ENCODE data around the gene CLTB.
A peak's percentile ranks its signal among the peaks of the same experiment; 100 is the strongest.

CLTB gene

GRCh38 chr5:176379881-176380280 is 36.5 kb downstream of the CLTB start:
- no peak for DNase-seq

DNA sequence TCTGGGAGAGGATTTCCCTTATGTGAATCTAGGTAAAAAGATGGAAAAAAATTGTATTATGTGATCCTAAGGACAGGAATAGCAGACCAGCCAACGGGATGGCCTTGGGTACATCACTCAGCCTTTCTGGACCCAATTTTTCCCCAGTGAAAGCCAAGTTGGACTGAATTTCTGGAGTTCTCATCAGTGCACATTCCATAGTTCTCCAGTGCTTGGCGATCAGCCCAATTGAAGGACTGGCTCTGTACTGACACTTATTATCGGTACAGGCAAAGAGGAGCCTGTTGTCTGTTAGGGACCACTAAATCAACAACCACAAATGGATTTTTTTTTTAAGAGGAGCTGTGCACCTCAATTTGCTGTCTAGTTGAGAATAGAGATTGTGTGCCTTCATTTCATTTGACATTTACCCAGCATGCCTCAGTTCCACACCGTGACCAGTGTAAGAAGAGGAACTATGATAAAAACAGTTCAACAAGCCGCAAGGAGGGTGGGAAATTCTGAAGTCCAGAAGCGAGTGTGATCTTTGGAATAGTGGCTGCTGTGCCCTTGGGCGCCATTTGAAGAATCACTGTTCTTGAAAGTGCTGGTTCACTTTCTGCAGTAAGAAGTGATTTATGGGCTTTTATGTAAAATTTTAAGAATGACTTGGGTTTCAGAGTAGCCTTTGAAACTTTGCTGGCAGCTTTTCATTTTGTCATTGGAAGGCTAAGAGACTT is 43.1 kb downstream of the CLTB start:
- no peak for DNase-seq

- DNase-seq: no peak
Observed at GRCh38 chr5:176371621-176372539, 44.5 kb downstream of the CLTB start.

DNA sequence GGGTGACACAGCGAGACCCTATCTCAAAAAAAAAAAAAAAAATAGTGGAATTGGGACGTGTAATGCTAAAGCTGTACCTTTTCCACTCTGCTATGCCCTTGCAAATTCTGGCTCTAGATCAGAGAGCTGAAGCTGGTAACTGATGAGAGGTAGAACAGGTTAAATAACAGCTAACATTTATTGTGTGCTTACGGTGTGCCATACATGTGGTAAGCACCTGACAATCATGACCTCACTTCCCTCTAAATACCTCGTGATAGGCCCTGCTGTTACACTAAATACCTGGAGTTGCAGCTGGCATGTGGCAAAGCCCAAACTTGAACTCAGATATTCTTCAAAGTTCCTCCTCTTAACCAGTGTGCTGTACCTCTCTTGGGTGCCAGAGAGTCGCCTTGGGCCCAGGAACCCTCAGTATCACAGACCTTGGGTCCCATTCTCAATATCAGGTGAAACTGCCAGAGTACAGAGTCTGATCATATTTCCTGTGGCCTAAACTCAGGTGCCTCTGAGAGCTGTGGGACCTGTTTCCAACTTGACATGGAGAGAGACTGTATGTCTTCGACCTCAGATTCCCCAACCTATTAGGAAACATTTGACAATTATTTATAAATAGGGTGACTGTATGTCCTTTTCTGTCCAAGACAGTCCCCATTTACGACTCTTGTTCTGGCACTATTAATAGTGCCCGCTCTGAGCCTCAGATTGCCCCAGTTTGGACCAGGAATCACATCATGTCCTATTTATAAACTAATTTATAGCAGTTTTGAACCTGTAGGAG is 46.2 kb downstream of the CLTB start:
- no peak for DNase-seq

- DNase-seq: no peak
Observed at GRCh38 chr5:176368726-176369125, 47.6 kb downstream of the CLTB start.

GRCh38 chr5:176366232-176366894 is 50.0 kb downstream of the CLTB start:
- no peak for DNase-seq

DNA sequence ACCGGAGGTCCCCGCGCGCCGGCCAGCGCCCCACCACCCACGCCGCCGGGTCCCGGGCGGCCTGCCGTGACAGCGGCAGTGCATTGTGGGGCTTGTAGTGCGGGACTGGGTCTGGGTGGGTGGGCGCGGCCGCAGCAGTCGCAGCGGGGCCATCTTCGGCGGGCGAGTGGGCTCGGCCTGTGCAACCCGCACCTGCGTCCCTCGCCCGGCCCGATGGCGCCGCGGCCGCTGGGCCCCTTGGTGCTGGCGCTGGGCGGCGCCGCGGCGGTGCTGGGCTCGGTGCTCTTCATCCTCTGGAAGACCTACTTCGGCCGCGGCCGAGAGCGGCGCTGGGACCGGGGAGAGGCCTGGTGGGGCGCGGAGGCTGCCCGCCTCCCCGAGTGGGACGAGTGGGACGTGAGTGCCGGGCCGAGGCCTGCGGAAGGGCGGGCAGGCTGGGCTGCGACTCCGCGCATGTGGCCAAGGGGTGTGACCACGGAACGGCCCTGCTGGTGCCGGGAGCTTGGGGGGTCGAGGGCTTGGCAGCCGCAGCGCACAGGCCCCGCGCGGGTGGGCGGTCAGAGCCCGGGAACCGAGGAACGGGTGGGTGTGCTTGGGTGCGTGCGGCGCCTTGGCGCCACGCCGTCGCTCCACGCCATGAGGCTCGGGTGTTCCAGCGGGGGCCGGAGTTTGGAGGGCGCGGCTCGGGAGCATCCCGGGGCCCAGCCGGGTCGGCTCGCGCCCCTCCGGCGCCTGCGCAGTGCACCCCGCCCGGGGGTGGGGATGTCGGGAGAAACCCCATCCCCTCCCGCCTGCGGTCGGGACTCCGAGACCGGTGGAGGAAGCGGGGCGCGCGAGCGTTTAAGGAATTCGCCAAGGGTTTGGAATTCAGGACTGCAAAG is 50.7 kb downstream of the CLTB start, which contains the start of gene ARL10:
Gene ARL10, plus strand, starts transcription at position 137 of the 881 bp plus-strand sequence. Its CDS starts 77 bp downstream, at position 214.
- peak; percentile 76 for DNase-seq

GRCh38 chr5:176364765-176365350 is 51.5 kb downstream of the CLTB start:
- DNase-seq: no peak

- DNase-seq: no peak
Observed at GRCh38 chr5:176362233-176362490, 54.2 kb downstream of the CLTB start.

DNA sequence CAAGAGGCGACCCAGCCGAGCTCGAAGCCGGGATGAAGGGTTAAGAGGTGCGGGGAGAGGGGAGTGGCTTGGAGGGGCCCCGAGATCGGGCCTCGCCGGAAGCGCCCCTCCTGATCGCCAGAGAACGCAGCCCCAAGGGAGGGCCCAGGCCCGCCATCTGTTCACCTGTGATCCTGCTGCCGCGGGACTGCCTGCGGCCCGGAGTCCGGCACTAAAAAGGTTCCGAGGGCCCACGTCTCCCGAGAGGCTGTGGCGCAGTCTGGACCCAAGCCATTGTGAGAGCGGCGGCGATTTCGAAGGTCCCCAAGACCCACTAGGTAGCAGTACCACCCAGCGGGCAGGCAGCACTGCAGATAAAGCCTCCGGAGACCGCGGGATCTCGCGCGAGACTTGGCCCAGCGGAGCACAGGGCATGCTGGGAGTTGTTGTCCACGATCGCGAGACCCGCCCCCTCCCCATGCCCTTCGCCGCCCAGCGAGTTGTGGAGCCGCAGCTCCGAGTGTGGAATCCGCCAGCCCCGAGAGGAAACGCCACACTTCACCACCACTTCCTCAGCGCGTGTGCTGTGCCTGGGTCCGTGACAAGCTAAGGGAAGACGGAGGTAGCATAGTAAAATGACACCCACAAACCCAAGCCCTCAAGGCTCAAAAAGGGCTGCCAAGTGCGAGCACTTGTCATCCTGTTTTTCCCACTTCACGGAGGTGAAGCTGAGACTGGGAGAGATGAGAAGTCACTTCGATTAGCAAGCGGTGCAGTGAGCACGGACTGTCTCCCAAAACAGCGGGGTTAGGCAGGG is 54.7 kb downstream of the CLTB start, which contains the start of gene KIAA1191:
Gene KIAA1191, minus strand, starts transcription at position 328 of the 796 bp plus-strand sequence. CDS start 2,256 bp downstream, outside the sequence.
- peak; percentile 94 for DNase-seq

DNA sequence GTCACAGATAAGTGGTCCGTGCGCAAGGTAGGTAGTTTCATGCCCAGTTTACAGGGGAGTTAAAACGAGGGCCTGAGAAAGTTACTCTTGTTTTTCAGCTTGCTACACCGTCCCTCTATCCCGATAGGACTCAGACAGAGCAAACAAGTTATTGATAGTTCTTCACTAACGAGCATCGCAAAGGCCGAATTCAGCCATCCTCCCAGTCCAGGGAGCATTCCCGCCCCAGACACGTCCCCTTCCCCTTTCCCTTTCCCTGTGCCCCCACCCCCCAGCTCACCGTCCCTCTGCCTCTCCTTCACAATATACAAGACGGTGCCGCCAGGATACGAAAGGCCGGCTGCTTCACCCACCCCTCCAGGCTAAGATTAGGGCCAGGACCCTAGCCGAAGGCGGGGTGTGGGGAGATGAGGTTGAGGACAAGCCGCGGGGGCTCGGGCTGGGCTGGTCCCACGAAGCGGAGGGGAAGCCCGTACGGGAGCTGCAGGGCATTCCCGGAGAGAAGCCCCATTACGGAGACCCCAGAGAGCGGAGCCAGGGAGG is 55.4 kb downstream of the CLTB start:
- DNase-seq: no peak

- DNase-seq: no peak
Observed at GRCh38 chr5:176359658-176360057, 56.7 kb downstream of the CLTB start.

GRCh38 chr5:176356179-176356566 is 60.2 kb downstream of the CLTB start:
- DNase-seq: no peak

DNA sequence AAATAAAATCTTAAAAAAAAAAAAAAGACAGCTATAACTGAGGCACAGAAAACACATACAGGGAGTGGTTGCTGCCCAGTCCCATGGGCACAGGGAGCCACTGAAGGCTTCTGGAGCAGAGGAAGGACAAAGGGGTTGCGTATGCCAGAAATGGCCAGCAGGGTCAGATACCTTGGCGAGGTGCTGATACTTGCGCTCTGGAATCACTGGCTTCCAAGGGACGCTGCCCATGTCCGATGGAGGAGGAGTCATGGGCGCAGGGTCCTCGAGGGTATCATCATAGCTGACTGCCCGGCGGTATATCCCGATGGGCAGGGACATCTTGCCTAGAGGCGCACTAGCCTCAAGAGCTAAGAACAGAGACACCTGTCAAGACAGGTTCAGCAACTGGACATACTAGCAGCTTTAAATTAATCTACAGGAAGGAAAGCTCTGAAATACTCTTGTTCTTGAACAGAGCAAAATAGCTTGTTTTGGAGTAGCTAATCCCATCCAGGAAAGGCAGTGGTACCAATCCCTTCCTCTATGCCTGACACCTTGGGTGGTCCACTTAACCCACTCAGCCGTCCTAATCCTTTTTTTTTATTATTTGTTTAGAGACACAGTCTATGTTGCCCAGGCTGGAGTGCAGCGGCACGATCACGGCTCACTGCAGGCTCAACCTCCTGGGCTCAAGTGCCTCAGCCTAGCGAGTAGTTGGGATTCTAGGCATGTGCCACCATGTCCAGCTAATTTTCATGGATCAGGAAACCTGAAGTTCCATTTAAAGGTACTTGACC is 60.8 kb downstream of the CLTB start:
- DNase-seq: no peak

DNA sequence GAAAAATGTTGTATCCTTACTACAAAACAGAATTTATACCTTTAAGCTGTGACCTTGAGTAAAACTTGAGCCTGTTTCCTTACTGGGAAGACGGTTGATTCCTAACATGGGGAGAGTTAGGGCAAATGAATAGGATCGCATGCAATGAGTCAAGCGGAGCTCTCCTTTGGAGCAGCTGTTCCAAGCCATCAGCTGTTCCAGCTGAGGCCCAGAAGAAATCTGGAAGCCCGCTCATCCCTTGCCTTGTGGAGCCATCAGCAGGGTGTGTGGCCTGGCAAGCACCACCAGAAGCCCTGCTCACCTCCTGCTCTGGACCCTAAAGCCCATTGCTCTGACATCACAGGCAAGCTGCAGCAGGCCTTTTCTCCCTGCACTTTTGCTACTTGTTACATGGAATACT is 62.8 kb downstream of the CLTB start:
- no peak for DNase-seq

DNA sequence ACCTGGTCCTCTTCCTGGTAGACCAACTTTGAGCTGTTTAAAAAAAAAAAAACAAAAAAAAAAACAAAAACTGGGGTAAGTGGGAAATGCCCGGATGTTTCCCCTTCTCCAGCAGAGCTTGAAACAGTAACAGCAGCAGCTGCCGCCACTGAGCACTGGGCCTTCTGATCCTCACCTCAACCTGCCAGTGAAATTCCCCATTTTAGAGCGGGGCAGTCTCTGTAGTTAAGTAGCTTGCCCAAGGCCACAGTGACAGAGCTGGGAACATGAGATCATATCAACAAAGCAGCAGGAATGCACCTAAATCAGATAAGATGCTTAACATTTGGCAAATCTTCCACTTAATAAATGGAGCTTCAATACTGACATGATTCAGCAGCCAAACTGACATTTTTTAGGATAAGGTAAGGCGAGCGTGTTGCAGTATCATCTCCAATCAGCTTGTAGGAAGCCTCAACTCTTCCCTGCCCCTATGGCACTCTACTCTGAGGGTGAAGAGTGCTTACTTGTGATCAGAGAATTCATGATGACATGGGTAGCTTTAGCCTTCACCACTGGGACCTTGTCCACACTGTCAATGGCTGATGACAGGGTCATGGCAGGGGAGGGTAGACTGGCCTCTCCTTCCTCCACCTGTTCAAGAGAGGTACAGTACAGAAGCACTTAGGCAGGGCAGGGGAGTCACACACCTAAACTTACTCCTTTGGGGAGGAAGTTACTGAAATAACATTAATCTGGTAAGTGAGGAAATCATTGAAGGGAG is 64.0 kb downstream of the CLTB start:
- no peak for DNase-seq

- no peak for DNase-seq
Observed at GRCh38 chr5:176350416-176350815, 65.9 kb downstream of the CLTB start.

DNA sequence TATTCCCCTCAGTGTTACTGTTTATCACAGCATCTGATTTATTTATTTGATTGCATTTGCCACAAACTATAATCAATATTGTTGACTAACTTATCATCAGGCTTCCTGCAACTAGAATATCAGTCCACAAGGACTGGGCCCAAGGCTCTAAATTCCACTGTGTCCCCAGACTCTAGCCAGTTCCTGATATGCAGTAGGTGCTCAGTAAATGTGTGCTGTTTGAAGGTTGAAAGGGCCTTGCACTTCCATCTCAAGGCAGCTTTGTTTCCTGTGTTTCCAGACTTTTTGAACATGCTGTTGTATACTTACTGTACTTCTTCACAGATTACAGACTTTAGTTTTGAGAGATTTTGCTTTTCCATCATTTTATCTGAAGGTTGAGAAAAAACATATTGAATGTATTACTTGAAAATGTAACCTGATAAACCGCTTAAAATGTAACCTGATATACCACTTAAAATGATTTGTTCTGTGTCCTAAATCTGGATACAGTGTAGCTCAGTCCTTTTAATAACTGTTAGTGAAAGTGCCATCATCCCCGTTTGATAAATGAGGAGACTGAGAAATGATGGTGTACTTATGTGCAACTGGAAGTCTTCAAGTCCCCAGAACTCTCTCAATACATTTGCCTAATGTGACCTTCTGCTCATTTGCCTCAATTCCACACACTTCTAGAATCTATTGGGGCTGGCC is 73.4 kb downstream of the CLTB start:
- no peak for DNase-seq
